OCI-M1 (cell line): ENCODE results near the gene GPR37L1.
"Not testable (repeated sequence)": the region's sequence is repeated elsewhere in the genome, so short reads cannot be mapped to it uniquely, and the experiment has no call there.

Experiments
- DNase-seq: peaks from one replicate; lab custom pipeline; 2025; lab: John Stamatoyannopoulos, UW

The GPR37L1 gene

GRCh38 chr1:202154766-202155477, 32.2 kb downstream of the GPR37L1 start:
- DNase-seq: peak; percentile 50

- no peak for DNase-seq
Measured at GRCh38 chr1:202155478-202156021, 32.8 kb downstream of the GPR37L1 start.

DNA sequence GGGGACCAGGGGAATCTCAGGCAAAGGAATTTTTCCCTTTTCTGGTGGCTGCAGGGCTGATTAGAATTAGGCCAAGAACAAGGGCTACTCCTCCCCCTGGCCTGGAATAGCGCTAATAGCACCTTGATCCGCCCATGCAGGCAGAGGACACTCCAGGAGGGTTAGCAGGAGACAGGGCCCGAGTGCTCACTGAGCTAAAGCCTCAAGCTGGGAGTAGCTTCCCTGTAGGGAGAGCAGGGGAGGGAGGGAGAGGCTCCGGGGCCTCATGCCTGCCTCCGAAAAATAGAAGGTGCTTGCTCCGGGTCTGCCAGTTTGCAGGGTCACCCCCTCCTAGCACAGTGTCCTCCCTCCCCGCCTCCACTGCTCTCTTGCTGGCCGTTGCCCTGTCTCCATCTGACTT, 33.9 kb downstream of the GPR37L1 start:
- no peak for DNase-seq

- no peak for DNase-seq
Measured at GRCh38 chr1:202157945-202158344, 35.2 kb downstream of the GPR37L1 start.

- DNase-seq: peak; percentile 92
Measured at GRCh38 chr1:202158810-202159533, 36.3 kb downstream of the GPR37L1 start.

DNA sequence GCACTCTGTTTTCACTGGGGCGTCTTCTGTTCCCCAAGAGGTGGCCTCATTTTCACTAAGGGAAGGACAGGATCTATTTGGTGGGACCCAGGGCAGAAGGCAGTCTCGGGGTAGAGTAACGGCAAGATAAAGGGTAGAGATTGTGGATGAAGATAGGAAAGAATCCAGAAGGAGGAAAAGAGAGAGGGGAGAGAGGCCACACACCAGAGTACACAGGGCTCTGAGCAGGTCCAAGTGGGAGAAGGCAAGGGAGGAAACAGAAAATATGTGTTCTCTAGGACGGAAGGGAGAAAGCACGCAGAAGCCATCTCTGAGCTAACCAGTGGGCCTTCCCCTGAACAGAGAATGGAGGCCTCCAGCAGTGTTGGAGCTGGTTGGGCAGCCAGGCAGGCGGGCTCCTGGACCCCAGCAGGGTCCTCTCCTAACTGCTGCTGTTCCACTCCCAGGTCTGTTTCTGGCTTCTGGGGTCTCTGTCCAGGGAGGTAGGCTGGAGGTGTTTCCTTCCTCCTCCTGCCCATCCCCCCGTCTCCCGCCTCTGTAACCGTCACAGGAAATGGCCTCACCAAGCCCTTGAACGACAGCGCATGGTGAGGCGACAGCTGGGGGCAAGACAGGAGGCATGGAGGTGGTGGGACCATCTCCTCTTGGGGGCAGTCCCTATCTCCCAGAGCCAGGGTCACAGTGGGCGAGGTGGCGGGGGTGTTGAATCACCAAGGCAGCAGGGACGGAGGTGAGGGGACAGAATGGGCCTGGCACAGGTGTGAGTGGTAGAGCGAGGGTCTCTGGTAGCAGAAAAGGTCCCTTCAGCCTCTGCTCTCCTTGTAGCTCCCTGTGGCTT, 37.0 kb downstream of the GPR37L1 start:
- peak; percentile 89 for DNase-seq

DNA sequence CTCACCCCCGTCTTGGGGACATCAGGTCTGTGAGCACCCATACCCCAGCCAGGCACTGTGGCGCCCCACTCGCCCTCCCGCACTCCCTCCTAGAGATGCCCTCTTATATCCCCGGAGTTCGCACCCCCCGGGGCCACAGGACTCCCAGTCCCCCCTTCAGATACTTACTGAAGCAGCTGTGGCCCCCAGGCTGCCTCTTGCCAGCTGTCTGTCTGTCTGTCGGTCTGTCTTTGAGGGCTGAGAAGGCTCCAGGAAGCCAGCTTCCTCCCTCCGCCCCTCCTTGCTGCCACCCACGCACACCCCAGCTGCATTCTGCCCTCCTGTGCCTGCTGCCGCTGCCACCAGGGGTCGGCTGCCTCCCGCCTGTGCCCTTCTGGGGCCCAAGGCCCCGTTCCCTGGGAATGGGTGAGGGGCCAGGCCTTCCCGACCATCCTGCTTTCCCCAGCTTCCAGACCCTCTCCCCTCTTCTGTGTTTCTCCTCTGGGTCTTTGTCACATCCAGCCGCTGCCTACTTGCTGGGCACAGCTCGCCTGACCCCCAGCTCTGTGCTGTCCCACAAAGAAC, 37.7 kb downstream of the GPR37L1 start, which contains the start of gene PTPN7:
TSS of gene PTPN7 (minus strand) at position 226 of the 564 bp plus-strand sequence. CDS start 1,200 bp downstream, outside the sequence.
- peak; percentile 82 for DNase-seq

- DNase-seq: peak; percentile 71
Measured at GRCh38 chr1:202161151-202162046, 38.7 kb downstream of the GPR37L1 start.

DNA sequence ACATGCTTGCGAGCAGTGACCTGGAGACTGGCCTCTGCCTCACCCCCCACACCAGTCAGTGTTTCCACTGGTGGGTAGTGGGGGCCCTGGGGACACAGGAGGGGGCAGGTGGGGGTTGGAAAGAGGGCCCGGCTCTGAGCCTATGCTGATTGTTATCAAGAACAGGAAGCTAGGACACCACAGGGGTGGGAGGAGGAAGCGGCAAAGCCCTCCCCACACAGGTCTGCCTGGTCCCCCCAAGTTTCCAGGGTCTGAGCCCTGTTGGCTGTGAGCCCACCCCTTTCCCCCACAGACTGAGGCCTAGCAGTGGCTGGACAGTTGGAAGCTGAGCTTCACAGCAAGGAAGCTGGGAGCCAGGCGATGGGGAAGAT, 39.3 kb downstream of the GPR37L1 start:
- peak; percentile 68 for DNase-seq

DNA sequence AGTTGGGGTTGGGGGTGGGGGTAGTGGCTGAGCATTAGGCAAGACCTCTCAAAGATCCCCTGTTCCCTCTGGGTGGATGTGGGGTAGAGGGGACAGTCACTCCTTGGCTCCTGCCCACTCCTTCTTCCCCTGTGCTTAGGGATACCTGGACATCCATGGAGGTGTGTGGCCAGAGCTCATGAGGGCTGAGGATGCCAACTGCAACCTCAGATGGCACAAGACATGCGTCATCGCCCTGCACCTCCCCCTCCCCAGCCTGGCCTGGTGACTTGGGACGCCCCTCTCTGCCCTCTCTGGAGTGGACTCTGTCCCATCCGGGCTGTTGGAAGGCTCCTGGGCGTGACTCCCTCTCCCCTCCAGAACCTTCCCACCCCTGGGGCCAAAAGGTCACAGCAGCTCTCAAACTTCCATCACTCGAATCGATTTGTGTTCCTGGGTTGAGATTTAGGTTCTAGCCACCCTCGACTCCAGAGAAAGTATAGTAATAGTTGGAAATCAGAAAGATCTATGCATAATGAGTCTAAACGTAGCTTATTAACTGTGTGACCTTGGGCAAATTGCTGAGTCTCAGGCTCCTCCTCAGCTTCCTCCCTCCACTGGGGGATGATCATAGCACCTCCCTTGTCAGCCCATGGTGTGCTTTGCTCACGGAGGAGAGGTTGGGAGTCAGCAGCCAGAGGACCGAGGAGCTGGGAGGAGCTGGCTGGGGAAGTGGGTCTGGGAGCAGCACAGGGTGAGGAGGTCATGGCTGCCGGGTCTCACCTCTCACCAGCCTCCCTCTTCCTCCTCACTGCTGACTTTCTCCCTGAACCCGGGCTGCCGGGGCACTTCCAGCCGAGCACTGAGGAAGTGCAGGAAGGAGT, 39.9 kb downstream of the GPR37L1 start:
- DNase-seq: peak; percentile 66

- DNase-seq: no peak
Measured at GRCh38 chr1:202163281-202164270, 40.9 kb downstream of the GPR37L1 start.

- DNase-seq: peak; percentile 62
Measured at GRCh38 chr1:202164271-202165037, 41.7 kb downstream of the GPR37L1 start.

- DNase-seq: no peak
Measured at GRCh38 chr1:202165267-202165941, 42.7 kb downstream of the GPR37L1 start.

GRCh38 chr1:202165942-202166843, 43.5 kb downstream of the GPR37L1 start:
- no peak for DNase-seq

DNA sequence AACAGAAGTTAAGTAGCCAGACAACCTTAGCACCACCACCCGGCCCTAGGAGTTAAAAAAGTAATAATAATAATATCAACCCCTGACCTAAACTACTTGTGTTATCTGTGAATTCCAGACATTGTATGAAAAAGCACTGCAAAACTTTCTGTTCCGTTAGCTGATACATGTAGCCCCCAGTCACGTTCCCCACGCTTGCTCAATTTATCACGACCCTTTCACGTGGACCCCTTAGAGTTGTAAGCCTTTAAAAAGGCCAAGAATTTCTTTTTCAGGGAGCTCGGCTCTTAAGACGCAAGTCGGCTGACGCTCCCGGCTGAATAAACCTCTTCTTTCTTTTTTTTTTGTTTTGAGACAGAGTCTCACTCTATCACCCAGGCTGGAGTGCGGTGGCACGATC, 44.3 kb downstream of the GPR37L1 start:
- DNase-seq: not testable (repeated sequence)
